Tibial nerve (tissue), 4 donors: Measurements from ENCODE around the gene SARNP. TPM values are rescaled to one million over a fixed set of nuclear protein-coding genes. Genes with fewer than 3 reads are reported as not detected.

Experiments used
- DNase-seq, 2 donors: peaks; one replicate each; pipeline ENCODE4 v3.0.0-alpha.2; 2019; ENCODE audit warnings: low spot score in 2 of 2
- H3K27ac ChIP-seq, 4 donors: fragments of 200-600 bp; sonication (generic) in 3 of 4; one replicate each; pipeline ENCODE4 v1.5.1; 2017 to 2019; ENCODE audit warnings: mild to moderate bottlenecking in 1 of 4
- H3K27me3 ChIP-seq, 2 donors: fragments of 200-600 bp; sonication (generic) in 1 of 2; one replicate each; pipeline versions ENCODE4 v1.5.1 to v1.6.0; 2017 to 2019
- H3K36me3 ChIP-seq, 3 donors: fragments of 200-600 bp; sonication (generic); one replicate each; pipeline ENCODE4 v1.5.1; 2018 to 2019
- H3K4me1 ChIP-seq, 4 donors: fragments of 200-600 bp; sonication (generic) in 3 of 4; one replicate each; pipeline ENCODE4 v1.5.1; 2017 to 2019
- H3K4me3 ChIP-seq, 4 donors: fragments of 200-600 bp; sonication (generic) in 3 of 4; one replicate each; pipeline ENCODE4 v1.5.1; 2017 to 2019; ENCODE audit warnings: mild to moderate bottlenecking in 1 of 4, moderate library complexity in 1 of 4
- H3K9me3 ChIP-seq, 4 donors: fragments of 200-600 bp; sonication (generic) in 3 of 4; one replicate each; pipeline ENCODE4 v1.5.1; 2017 to 2019
- CTCF ChIP-seq, 5 experiments: fragments of 200-600 bp in 3 of 5; fragments of 450-650 bp in 2 of 5; sonication (generic) in 3 of 5; IDR thresholded peaks; one replicate each; pipeline ENCODE4 v1.5.1; 2016 to 2019; ENCODE audit warnings: antibody characterized with exemption in 5 of 5, mild to moderate bottlenecking in 3 of 5, moderate library complexity in 2 of 5
- EP300 ChIP-seq, 2 donors: sonication (generic); formaldehyde crosslinking; IDR thresholded peaks; one replicate each; pipeline ENCODE4 v1.6.1; 2017; ENCODE audit warnings: antibody characterized with exemption in 2 of 2, mild to moderate bottlenecking in 1 of 2
- POLR2A ChIP-seq, 2 donors: fragments of 450-650 bp; IDR thresholded peaks; one replicate each; pipeline ENCODE4 v1.6.1; 2017; ENCODE audit warnings: antibody characterized with exemption in 2 of 2, mild to moderate bottlenecking in 2 of 2, moderate library complexity in 2 of 2
- WGBS, 2 donors: methylation state at CpG; one replicate each; pipeline ENCODE4 v1.1.5; 2018; 5-methylcytosine and 5-hydroxymethylcytosine counted together
- total RNA-seq, 4 donors: library from RNA; depleted of rRNA; stranded (reverse); fragments of >200 nt; gene quantifications; one replicate each; pipeline ENCODE4 v1.1.0, GENCODE V29; 2016

SARNP gene
- total RNA-seq, 4 donors from 2014 or later: 33.3 to 62.8 (median 52.8) TPM

- Histone ChIP-seq H3K4me3 (peak within 1 kb of the TSS in 1 of 4 donors; percentile 22), H3K4me1 (peaks cover 0 to 88% (median 71%) of the 10 kb centered on the region in 4 donors), H3K27ac (peak within 1 kb of the TSS; percentile 64 to 94 (median 91)), H3K36me3 (peaks cover 0 to 28% (median under 1%) of the 10 kb centered on the region in 3 donors), H3K27me3 (no peaks in the 10 kb centered on the region), H3K9me3 (no peaks in the 10 kb centered on the region)
- 24 to 31% methylated on average over 6 of the region's 6 CpGs for WGBS, 2 donors
- TF ChIP-seq CTCF (IDR thresholded peaks at IDR 0.05) (no peak), EP300 (IDR thresholded peaks at IDR 0.05) (peak in 1 of 2 donors; percentile 57), POLR2A (IDR thresholded peaks at IDR 0.05) (peak in 1 of 2 donors; percentile 15)
- no peak for DNase-seq
These were observed 97.4 kb downstream of the SARNP start, which contains the start of gene RDH5 for GRCh38 chr12:55720071-55720564. Gene RDH5, plus strand, starts transcription at chr12:55720393. Its CDS starts 792 bp downstream, at chr12:55721185.

GRCh38 chr12:55719371-55719770, 98.2 kb downstream of the SARNP start:
- Histone ChIP-seq H3K9me3 (no peaks in the 10 kb centered on the region), H3K27me3 (no peaks in the 10 kb centered on the region), H3K4me3 (no peak overlapping the region), H3K27ac (peak overlapping the region; percentile 64 to 94 (median 91)), H3K36me3 (peaks cover 0 to 21% (median 0%) of the 10 kb centered on the region in 3 donors), H3K4me1 (peaks cover 0 to 88% (median 69%) of the 10 kb centered on the region in 4 donors)
- TF ChIP-seq EP300 (IDR thresholded peaks at IDR 0.05): no peak
- DNase-seq: no peak
- 45 to 62% methylated on average over 7 of the region's 7 CpGs for WGBS, 2 donors

- TF ChIP-seq POLR2A (IDR thresholded peaks at IDR 0.05) (no peak), CTCF (IDR thresholded peaks at IDR 0.05) (no peak), EP300 (IDR thresholded peaks at IDR 0.05) (no peak)
- peak overlapping the region; percentile 17 to 94 (median 91) for H3K27ac ChIP-seq
- 15 to 35% methylated on average over 4 of the region's 4 CpGs for WGBS, 2 donors
- peak overlapping the region in 1 of 4 donors; percentile 0 for H3K4me3 ChIP-seq
- DNase-seq: no peak
- H3K9me3 ChIP-seq: no peaks in the 10 kb centered on the region
- peaks cover 0 to 85% (median 63%) of the 10 kb centered on the region in 4 donors for H3K4me1 ChIP-seq
- H3K36me3 ChIP-seq: peaks cover 0 to 15% (median 0%) of the 10 kb centered on the region in 3 donors
- no peaks in the 10 kb centered on the region for H3K27me3 ChIP-seq
These were observed 98.8 kb downstream of the SARNP start for GRCh38 chr12:55718624-55719275.

DNA sequence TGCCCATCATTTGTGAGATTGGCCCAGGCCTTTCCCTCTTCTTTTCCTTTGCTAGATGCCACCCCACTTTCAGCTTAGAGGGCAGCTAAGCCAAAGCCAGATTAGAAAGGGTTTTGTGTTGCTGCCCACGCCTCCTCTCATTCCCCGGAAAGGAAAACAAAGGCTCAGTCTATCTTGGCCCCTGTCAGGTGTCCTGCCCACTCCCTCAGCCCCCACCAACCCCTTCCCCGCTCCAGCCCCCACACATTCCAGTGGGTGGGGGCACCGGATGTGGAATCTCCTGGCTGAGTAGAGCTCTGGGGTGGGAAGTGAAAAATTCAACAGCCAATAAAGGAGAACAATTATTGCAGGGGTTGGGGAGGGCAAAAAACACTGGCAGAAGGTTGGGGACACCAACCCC, 99.5 kb downstream of the SARNP start:
- H3K4me3 ChIP-seq: peak overlapping the region in 1 of 4 donors; percentile 0
- 0 to 6% methylated on average over 4 of the region's 4 CpGs for WGBS, 2 donors
- no peak for DNase-seq
- peaks cover 0 to 7% (median 0%) of the 10 kb centered on the region in 3 donors for H3K36me3 ChIP-seq
- H3K27ac ChIP-seq: peak overlapping the region; percentile 17 to 94 (median 91)
- H3K4me1 ChIP-seq: peaks cover 0 to 85% (median 62%) of the 10 kb centered on the region in 4 donors
- TF ChIP-seq EP300 (IDR thresholded peaks at IDR 0.05) (peak in 1 of 2 donors; percentile 45), POLR2A (IDR thresholded peaks at IDR 0.05) (no peak)
- no peaks in the 10 kb centered on the region for H3K9me3 ChIP-seq
- no peaks in the 10 kb centered on the region for H3K27me3 ChIP-seq

GRCh38 chr12:55717011-55718007, 100.2 kb downstream of the SARNP start:
- 14 to 16% methylated on average over 8 of the region's 8 CpGs for WGBS, 2 donors
- peaks cover 0 to 89% (median 65%) of the 10 kb centered on the region in 4 donors for H3K4me1 ChIP-seq
- no peak for TF ChIP-seq CTCF (IDR thresholded peaks at IDR 0.05)
- no peak for TF ChIP-seq EP300 (IDR thresholded peaks at IDR 0.05)
- no peak for TF ChIP-seq POLR2A (IDR thresholded peaks at IDR 0.05)

More at GRCh38 chr12:55717011-55718007, 100.2 kb downstream of the SARNP start:
- no peaks in the 10 kb centered on the region for H3K27me3 ChIP-seq
- H3K36me3 ChIP-seq: peaks cover 0 to under 1% (median 0%) of the 10 kb centered on the region in 3 donors
- no peak for DNase-seq
- peak overlapping the region; percentile 69 to 81 (median 70) for H3K4me3 ChIP-seq
- no peaks in the 10 kb centered on the region for H3K9me3 ChIP-seq
- H3K27ac ChIP-seq: peak overlapping the region; percentile 89 to 94 (median 92)
